Vagina (tissue), 2 donors: ENCODE data around the gene PAPSS2. TPM values are rescaled to one million over a fixed set of nuclear protein-coding genes. Genes with fewer than 3 reads are reported as not detected.

Experiments used
- DNase-seq, 2 donors: peaks; one replicate each; pipeline ENCODE4 v3.0.0-alpha.2; 2017; ENCODE audit errors: extremely low spot score in 2 of 2
- H3K27ac ChIP-seq: fragments of 200-600 bp; sonication (generic); one replicate; pipeline ENCODE4 v1.5.1; 2019
- H3K27me3 ChIP-seq: fragments of 200-600 bp; sonication (generic); one replicate; pipeline ENCODE4 v1.5.1; 2019
- H3K36me3 ChIP-seq, 2 donors: fragments of 200-600 bp; sonication (generic); one replicate each; pipeline ENCODE4 v1.5.1; 2017 to 2019
- H3K4me1 ChIP-seq: fragments of 200-600 bp; sonication (generic); one replicate; pipeline ENCODE4 v1.5.1; 2019
- H3K4me3 ChIP-seq, 2 donors: fragments of 200-600 bp; sonication (generic); 1 replicate in 1 of 2; 2 replicates in 1 of 2; pipeline ENCODE4 v1.5.1; 2016 to 2019
- H3K9me3 ChIP-seq: fragments of 200-600 bp; sonication (generic); one replicate; pipeline ENCODE4 v1.5.1; 2019
- CTCF ChIP-seq, 3 experiments: fragments of 450-650 bp in 2 of 3; fragments of 200-600 bp in 1 of 3; sonication (generic) in 1 of 3; IDR thresholded peaks; one replicate each; pipeline ENCODE4 v1.5.1; 2017 to 2019; ENCODE audit warnings: antibody characterized with exemption in 3 of 3, mild to moderate bottlenecking in 2 of 3, moderate library complexity in 2 of 3
- POLR2A ChIP-seq, 2 donors: fragments of 450-650 bp; IDR thresholded peaks; one replicate each; pipeline ENCODE4 v1.6.1; 2017; ENCODE audit warnings: antibody characterized with exemption in 2 of 2, mild to moderate bottlenecking in 2 of 2, moderate library complexity in 2 of 2
- POLR2AphosphoS5 ChIP-seq, 2 donors: sonication (generic); formaldehyde crosslinking; IDR thresholded peaks; one replicate each; pipeline ENCODE4 v1.9.0; 2017; ENCODE audit warnings: antibody characterized with exemption in 2 of 2, mild to moderate bottlenecking in 2 of 2, low read depth in 1 of 2; ENCODE audit not compliant: insufficient read depth in 1 of 2
- intact Hi-C: fragments of 100-400 bp; cut with DNase I; formaldehyde crosslinking; loops from one replicate; pipeline ENCODE4 v1.15.1; 2023
- total RNA-seq: library from RNA; depleted of rRNA; stranded (reverse); fragments of >200 nt; gene quantifications from one replicate; pipeline ENCODE4 v1.2.3, GENCODE V29; 2016

PAPSS2 gene
- total RNA-seq, 1 donor from 2014 or later: 12.3 TPM

- no peaks in the 10 kb centered on the region for H3K27me3 ChIP-seq
- no peaks in the 10 kb centered on the region for H3K36me3 ChIP-seq
- H3K4me1 ChIP-seq: peaks cover 6% of the 10 kb centered on the region
- no peak overlapping the region for H3K27ac ChIP-seq
- H3K9me3 ChIP-seq: no peaks in the 10 kb centered on the region
- no peak for DNase-seq
- no peak for TF ChIP-seq CTCF (IDR thresholded peaks at IDR 0.05)
- no peak for TF ChIP-seq POLR2A (IDR thresholded peaks at IDR 0.05)
- no peak for TF ChIP-seq POLR2AphosphoS5 (IDR thresholded peaks at IDR 0.05; ENCODE audit: insufficient read depth in 1 of 2, low read depth in 1 of 2)
- no peak overlapping the region for H3K4me3 ChIP-seq
- intact Hi-C loops: no loop called here
Measured at GRCh38 chr10:87720665-87721064, 61.0 kb downstream of the PAPSS2 start.

GRCh38 chr10:87721781-87722180, 62.1 kb downstream of the PAPSS2 start:
- Histone ChIP-seq H3K9me3 (no peaks in the 10 kb centered on the region), H3K27ac (no peak overlapping the region), H3K36me3 (no peaks in the 10 kb centered on the region), H3K4me1 (no peaks in the 10 kb centered on the region), H3K4me3 (no peak overlapping the region), H3K27me3 (no peaks in the 10 kb centered on the region)
- no peak for DNase-seq
- no peak for TF ChIP-seq POLR2AphosphoS5 (IDR thresholded peaks at IDR 0.05; ENCODE audit: insufficient read depth in 1 of 2, low read depth in 1 of 2)
- no peak for TF ChIP-seq CTCF (IDR thresholded peaks at IDR 0.05)
- no peak for TF ChIP-seq POLR2A (IDR thresholded peaks at IDR 0.05)
- intact Hi-C loops: no loop called here

GRCh38 chr10:87722716-87723115, 63.0 kb downstream of the PAPSS2 start:
- Histone ChIP-seq H3K36me3 (no peaks in the 10 kb centered on the region), H3K9me3 (no peaks in the 10 kb centered on the region), H3K4me3 (no peak overlapping the region), H3K4me1 (no peaks in the 10 kb centered on the region), H3K27me3 (no peaks in the 10 kb centered on the region), H3K27ac (no peak overlapping the region)
- no peak for DNase-seq
- TF ChIP-seq CTCF (IDR thresholded peaks at IDR 0.05) (no peak), POLR2AphosphoS5 (IDR thresholded peaks at IDR 0.05; ENCODE audit: insufficient read depth in 1 of 2, low read depth in 1 of 2) (no peak), POLR2A (IDR thresholded peaks at IDR 0.05) (no peak)
- intact Hi-C loops: no loop called here

GRCh38 chr10:87723500-87723899, 63.8 kb downstream of the PAPSS2 start:
- no peaks in the 10 kb centered on the region for H3K4me1 ChIP-seq
- no peak overlapping the region for H3K4me3 ChIP-seq
- no peak overlapping the region for H3K27ac ChIP-seq
- no peak for DNase-seq
- TF ChIP-seq POLR2AphosphoS5 (IDR thresholded peaks at IDR 0.05; ENCODE audit: insufficient read depth in 1 of 2, low read depth in 1 of 2) (no peak), CTCF (IDR thresholded peaks at IDR 0.05) (no peak), POLR2A (IDR thresholded peaks at IDR 0.05) (no peak)
- intact Hi-C loops: no loop called here
- no peaks in the 10 kb centered on the region for H3K36me3 ChIP-seq
- H3K9me3 ChIP-seq: no peaks in the 10 kb centered on the region
- no peaks in the 10 kb centered on the region for H3K27me3 ChIP-seq

- no peak for TF ChIP-seq POLR2A (IDR thresholded peaks at IDR 0.05)
- TF ChIP-seq CTCF (IDR thresholded peaks at IDR 0.05): no peak
- no peaks in the 10 kb centered on the region for H3K36me3 ChIP-seq
- intact Hi-C loops: no loop called here
Measured at GRCh38 chr10:87724789-87725188, 65.1 kb downstream of the PAPSS2 start.

More at GRCh38 chr10:87724789-87725188, 65.1 kb downstream of the PAPSS2 start:
- no peaks in the 10 kb centered on the region for H3K9me3 ChIP-seq
- H3K4me3 ChIP-seq: no peak overlapping the region
- H3K4me1 ChIP-seq: no peaks in the 10 kb centered on the region
- no peak overlapping the region for H3K27ac ChIP-seq
- DNase-seq: no peak
- H3K27me3 ChIP-seq: no peaks in the 10 kb centered on the region
